Erythroblast (primary cell): Measurements from ENCODE around the gene LINGO3.

Experiments
- DNase-seq, 2 experiments: peaks; one replicate each; lab custom pipeline; 2025; lab: John Stamatoyannopoulos, UW
- GATA1 ChIP-seq: IDR thresholded peaks from 2 replicates; pipeline ENCODE4 v1.6.1; 2011; ENCODE audit warnings: low read depth, mild to moderate bottlenecking, control low read depth, low read length, moderate library complexity
- POLR2A ChIP-seq: IDR thresholded peaks from 2 replicates; pipeline ENCODE4 v1.6.1; 2011; ENCODE audit warnings: mild to moderate bottlenecking, low read length

LINGO3 gene

DNA sequence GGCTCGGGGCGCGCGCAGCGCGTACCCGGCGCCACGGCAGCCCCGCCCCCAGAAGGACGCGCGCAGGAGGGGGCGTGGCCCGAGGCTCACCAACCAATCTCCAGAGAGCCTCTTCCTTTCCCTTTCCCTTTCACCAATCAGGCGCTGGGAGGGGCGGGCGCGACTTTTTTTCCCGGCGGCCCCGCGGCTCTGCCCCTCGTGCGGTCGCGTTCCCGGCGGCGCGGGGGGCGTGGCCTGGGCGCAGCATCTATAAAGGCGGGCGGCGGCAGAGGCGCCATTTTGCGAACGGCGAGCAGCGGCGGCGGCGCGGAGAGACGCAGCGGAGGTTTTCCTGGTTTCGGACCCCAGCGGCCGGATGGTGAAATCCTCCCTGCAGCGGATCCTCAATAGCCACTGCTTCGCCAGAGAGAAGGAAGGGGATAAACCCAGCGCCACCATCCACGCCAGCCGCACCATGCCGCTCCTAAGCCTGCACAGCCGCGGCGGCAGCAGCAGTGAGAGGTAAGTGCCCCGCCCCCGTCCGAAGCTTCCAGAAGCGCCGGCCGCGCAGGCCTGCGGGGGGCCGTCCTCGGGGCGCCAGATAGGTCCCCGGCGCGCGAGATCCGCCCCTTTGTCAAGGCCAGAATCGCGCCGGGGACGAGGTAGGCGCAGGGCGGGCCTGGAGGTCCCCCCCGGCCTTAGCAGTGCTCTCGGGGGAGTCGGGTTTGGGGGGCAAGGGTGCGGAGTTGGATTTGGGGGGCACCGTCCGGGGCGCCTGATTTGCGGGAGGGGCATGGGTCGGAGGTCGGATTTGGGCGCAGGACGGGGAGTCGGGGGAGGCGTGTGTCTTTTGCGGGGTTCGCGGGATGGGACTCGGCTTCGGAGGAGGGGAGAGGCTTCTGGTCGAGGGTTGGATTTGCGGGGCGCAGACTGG lies 38.5 kb downstream of the LINGO3 start:
- peak; percentile 98 to 99 for DNase-seq
- no peak for TF ChIP-seq GATA1
- TF ChIP-seq POLR2A = peak; percentile 99

DNA sequence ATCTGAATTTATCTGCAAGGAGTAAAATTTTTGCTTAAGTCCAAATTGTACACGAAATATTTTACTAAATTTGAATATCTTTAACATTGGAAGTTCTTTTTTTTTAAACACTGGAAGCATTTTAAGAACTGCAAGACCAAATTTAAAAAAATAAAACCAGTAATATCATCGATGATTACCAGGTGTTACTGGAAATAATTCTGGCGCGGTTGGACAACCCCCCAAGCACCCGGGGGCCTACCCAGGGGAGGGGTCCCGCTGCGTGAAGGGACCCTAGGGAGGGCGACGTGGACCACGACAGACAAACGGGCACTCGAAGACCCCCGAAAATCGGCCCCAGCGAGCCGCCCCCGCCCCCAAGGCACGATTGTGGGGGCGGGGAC lies 39.1 kb downstream of the LINGO3 start:
- TF ChIP-seq POLR2A (no peak), GATA1 (no peak)
- no peak for DNase-seq

DNA sequence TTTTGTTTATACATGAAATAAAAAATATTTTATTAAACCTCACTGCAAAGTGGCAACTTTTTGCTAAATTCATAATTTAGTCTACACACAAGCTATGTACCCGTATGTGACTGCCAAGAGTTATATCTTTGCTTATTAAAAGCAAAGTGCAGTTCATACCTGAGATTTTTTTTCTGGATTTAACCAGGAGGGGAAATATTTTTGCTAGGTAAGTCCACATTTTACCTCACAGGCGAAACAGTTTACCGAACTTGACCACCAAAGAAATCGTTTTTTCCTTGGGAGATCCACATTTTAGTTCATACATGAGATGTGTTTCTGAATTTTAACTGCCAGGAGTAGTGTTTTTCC lies 39.5 kb downstream of the LINGO3 start:
- DNase-seq = peak in 1 of 2 experiments; percentile 55
- TF ChIP-seq POLR2A (no peak), GATA1 (no peak)

DNA sequence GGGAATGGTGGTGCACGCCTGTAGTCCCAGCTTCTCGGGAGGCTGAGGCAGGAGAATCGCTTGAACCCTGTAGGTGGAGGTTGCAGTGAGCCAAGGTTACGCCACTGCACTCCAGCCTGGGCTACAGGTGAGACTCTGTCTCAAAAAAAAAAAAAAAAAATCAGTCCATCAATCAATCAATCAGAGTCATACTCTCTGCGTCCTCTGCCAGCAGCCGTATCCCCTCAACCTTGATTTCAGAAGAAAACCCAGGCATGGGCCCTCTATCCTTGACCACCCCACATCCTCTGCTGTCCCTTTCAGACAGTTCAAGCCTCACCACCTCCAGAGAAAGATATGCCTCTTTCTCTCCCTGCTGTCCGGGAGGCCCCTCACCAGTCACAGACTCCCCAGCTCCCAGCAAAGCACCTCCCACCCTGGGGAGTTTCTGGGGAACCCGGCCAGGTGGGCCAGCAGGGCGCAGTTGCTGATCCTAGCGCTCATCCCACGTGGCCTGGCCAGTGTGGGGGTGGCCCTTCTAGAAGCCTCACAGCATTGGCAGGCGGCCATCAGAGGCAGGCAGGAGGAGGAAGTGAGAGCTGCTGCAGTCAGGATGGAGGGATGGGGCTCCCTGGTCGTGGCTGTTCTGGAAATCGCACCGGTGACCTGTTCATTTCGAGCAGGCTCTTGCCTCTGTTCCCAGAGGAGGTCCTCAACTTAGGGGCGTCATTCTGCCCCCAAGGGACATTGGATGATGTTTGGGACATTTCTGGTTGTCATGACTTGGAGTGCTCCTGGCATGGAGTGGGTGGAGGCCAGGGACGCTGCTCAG lies 41.6 kb downstream of the LINGO3 start:
- DNase-seq = peak; percentile 78 to 83

DNA sequence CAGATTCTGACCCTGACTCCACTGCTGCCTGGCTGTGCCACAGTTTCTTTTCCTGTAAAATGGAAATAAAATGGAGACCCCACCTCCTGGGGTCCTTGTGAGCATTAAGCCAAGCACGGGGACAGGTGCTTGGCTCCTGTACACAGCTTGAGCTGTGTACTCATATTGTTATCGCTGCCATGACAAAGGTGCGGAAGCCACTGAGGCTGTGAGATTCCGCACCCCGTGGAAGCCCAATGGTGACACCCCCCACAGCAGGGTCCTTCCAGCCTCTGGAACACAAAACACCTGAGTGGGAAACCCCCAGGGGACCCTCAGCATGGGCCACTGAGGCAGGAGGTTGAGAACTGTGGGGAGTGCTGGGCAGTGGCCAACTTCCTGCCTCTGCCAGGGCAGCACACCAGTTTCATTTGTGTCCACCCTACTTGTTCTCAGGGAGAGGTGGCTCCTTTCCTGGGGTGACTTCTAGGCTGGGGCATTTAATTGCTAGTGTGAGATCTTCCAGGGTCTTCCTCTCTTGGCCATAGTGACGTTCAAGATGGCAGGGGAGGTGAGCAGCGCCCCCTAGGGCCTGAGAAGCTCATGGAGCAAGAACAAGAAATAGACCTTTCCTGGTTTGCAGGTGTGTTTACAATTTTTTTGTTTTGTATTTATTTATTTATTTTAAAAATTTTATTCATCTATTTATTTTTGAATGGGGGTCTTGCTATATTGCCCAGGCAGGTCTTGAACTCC lies 46.3 kb downstream of the LINGO3 start:
- TF ChIP-seq GATA1 (no peak), POLR2A (no peak)
- peak; percentile 62 to 65 for DNase-seq

More for the DNA sequence above, 41.6 kb downstream of the LINGO3 start:
- TF ChIP-seq POLR2A (peak; percentile 32), GATA1 (no peak)

DNA sequence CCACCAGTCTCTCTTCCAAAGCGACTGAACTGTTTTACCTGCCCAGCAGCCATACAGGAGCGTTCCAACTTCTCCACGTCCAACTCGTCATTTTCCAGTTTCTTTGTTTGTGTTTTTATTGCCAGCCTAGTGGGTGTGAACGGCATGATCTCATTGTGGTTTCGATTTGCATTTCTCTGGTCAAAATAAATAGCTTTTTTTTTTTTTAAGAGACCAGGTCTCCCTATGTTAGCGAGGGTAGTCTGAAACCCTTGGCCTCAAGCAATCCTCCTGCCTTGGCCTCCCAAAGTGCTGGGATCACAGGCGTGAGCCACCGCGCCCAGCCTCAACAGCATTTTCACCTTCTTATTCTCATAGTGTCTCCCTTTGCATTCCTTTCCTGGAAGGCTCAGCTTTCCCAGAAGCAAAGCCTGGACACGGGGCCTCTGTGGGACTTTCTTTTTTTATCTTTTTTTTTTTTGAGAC lies 47.6 kb downstream of the LINGO3 start:
- no peak for DNase-seq
- TF ChIP-seq GATA1 (no peak), POLR2A (no peak)

DNA sequence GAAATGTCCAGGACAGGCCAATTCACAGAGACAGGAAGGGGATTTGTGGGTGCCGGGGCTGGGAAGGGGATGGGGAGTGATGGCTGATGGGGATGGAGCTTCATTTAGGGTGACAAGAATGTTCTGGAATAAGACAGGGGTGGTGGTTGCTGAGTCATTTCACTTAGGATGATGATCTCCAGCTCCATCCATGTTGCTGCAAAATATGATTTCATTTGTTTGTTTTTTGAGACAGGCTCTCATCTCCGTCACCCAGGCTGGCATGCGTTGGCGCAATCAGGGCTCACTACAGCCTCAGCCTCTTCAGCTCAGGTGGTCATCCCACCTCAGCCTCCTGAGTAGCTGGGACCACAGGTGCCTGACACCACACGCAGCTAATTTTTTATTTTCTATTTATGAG lies 48.6 kb downstream of the LINGO3 start:
- no peak for DNase-seq
- TF ChIP-seq POLR2A = no peak
